GM19239 (cell line): ENCODE measurements around the gene ANKRD12.
A peak's percentile ranks its signal among the peaks of the same experiment; 100 is the strongest.

Source experiments
- DNase-seq: peaks from one replicate; pipeline ENCODE4 v3.0.0; 2011; ENCODE audit warnings: low spot score; ENCODE audit not compliant: insufficient read length
- FAIRE-seq: peaks from 2 replicates; lab custom pipeline; 2011; peaks lifted over from hg19 to GRCh38; lab: Jason Lieb, UNC

ANKRD12 gene

DNA sequence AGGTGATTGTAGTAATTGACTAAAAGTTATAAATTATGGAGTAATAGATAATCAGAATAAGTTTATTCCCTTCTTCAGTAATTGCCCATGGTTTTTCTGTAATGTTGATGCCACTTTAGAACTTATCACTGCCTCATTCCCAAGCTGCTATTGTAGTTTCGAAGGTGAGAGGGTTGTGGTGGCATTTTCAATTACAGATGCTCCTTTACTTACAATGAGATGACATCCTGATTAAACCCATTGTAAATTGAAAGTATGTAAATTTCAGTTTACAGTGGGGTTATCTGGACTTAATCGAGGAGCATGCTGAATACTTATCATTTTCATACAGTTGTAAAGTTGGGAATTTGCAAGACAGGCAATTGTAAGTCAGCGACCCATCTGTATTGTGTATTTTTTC lies 31.2 kb upstream of the ANKRD12 start:
- FAIRE-seq (peak; percentile 75), DNase-seq (no peak)

- no peak for FAIRE-seq
- DNase-seq, result no peak
Measured at GRCh38 chr18:9106094-9106493, 30.5 kb upstream of the ANKRD12 start.

GRCh38 chr18:9106800-9107584 lies 29.6 kb upstream of the ANKRD12 start:
- no peak for FAIRE-seq
- DNase-seq, result no peak

- DNase-seq (no peak), FAIRE-seq (no peak)
Measured at GRCh38 chr18:9108911-9109310, 27.7 kb upstream of the ANKRD12 start.

GRCh38 chr18:9109523-9109922 lies 27.1 kb upstream of the ANKRD12 start:
- DNase-seq (no peak), FAIRE-seq (no peak)

DNA sequence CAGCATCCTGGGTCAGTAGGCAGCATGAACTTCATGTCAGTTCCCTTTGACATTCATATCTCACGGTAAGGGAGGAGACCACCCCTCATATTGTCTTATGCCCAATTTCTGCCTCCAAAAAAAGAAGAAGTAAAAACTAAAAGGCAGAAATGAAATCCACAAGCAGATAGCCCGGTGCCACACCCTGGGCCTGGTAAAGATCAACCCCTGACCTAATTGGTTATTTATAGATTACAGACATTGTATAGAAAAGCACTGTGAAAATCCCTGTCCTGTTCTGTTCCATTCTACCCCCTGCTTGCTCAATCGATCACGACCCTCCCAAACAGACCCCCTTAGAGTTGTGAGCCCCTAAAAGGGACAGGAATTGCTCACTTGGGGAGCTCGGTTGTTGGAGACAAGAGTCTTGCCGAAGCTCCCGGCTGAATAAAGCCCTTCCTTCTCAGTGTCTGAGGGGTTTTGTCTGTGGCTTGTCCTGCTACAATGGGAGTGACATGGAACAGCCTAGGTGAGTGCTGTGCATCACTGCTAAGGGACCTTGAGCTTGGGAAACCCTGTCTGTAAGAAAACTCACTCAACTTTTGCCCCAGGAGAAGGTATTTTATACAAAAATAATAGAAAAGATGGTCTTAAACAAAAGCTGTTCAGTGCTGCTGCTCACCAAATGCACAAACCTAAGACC lies 23.0 kb upstream of the ANKRD12 start:
- FAIRE-seq (no peak), DNase-seq (no peak)

- DNase-seq, result no peak
- peak; percentile 73 for FAIRE-seq
Measured at GRCh38 chr18:9115984-9116383, 20.6 kb upstream of the ANKRD12 start.

DNA sequence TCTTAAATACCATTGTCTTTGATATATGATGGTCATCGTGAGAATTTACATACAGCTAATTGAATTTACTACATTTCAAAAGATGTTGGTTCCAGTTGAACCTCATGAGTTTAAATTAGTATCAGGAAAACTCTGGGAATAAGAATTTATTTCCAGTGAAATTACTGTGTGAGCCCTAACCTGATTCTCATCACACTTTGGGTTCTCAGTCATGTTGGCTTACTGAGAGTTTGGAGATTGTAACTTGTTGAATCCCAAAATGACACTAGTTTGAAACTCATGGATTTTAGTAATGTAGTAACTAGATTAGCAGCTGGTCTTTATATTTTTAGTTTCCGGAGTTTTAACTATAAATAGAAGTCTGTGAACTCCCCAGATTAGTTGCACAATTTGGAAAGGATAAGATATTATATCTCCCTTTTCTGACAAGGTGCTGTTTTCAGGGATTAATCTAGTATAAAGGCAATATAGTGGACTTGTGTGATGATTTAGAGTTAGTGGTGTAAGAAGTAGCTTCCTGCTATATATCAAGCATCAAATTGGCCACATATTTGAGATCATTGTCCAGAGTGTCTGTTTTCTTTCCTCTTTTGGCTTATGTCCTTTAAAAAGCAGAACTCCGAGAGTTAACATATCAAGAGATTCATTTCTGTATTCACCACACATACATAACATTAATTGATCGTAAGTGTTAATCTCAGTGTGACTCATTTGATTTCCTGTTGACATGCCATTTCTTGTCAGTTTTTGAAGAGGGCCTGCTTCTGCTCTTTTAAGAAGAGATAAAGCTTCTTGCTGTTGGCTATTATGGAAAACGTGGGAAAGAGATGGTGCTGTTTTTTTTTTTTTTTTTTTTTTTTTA lies 18.4 kb upstream of the ANKRD12 start:
- peak; percentile 73 for FAIRE-seq
- DNase-seq, result no peak

- DNase-seq (no peak), FAIRE-seq (peak; percentile 44)
Measured at GRCh38 chr18:9120796-9121195, 15.8 kb upstream of the ANKRD12 start.

DNA sequence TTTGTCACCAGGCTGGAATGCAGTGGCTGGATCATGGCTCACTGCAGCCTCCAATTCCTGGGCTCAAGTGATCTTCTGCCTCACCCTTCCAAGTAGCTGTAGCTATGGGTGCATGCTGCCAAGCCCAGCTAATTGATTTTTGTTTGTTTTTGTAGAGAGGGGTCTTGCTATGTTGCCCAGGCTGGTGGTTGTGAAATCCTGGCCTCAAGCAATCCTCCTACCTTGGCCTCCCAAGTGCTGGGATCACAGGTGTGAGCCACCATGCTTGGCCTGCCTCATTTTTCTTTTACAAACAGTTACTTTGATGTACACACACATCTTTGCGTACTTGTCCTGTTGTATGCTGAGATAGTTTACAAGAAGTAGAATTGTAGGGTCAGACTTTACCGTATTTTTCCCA lies 13.1 kb upstream of the ANKRD12 start:
- DNase-seq, result no peak
- no peak for FAIRE-seq

- FAIRE-seq, result no peak
- DNase-seq, result no peak
Measured at GRCh38 chr18:9124824-9125223, 11.8 kb upstream of the ANKRD12 start.

DNA sequence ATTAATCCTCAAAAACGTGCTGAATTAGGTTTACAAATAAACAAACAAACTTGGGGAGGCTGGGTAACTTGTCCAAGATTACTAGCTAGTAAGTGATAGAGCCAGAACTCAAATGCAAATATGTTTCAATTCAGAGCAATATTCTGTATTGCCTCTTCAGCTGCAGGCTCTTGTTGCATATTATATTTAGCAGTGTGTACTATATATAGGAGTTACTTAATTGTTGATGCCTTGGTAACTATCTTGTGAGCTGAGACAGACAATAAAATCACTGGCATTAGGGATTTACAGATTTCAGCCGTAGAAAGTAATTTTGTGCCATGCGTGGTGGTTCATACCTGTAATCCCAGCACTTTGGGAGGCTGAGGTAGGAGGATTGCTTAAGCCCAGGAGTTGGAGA lies 10.2 kb upstream of the ANKRD12 start:
- DNase-seq, result no peak
- peak; percentile 11 for FAIRE-seq

GRCh38 chr18:9130195-9130594 lies 6.4 kb upstream of the ANKRD12 start:
- FAIRE-seq (no peak), DNase-seq (no peak)

GRCh38 chr18:9130806-9131205 lies 5.8 kb upstream of the ANKRD12 start:
- DNase-seq (no peak), FAIRE-seq (no peak)

GRCh38 chr18:9132628-9133027 lies 4.0 kb upstream of the ANKRD12 start:
- FAIRE-seq (no peak), DNase-seq (no peak)

DNA sequence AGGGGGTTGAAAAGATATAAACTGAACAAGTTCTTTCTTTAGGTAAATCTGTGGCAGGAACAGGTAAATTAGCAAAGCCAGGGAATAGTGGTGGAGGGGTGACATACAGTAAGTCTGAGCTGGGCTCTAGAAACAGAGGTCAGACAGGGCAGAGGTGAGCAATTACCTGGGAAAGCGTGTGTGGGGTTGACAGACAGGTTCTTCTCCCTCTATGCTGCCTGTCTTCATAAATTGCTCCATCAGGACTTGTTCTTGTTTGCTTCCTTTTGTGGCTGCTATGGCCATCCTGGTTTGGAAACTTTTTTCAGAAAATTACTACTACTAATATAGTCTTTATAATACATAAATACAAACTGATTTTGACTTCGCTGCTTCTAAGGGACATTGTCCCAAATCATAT lies 3.4 kb upstream of the ANKRD12 start:
- DNase-seq, result no peak

DNA sequence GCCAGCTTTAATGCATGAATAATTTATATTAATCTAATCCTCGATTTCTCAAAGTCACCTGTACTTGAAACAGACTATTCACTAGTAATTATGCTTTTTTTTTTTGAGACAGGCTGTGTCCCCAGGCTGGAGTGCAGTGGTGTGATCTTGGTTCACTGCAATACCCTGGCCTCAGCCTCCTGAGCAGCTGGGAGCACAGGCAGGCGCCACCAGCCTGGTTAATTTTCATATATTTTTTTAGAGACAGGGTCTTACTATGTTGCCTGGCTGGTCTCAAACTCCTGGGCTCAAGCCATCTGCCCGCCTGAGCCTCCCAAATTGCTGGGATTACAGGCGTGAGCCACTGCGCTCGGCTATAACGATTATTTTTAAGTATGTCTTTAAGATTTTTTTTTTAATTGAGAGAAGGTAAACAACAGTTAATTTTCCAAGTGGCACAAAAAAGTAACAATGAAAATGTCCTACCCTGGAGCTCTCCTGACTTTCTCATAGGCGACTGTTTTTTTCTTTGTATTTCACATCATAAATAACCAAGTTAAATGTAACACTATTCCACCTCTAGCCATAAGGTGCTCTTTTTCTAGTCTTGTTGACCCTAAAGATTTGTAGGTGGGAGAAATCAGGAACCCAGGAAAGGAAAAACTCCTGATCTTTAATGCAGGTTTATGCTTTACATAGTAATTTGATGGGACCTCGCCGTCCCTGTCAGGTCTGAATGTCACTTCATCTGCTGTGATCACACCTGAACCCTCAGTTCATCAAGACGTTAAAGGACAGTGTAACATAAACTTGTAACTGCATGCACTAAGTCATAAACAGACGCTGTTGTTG lies 1.3 kb upstream of the ANKRD12 start:
- no peak for FAIRE-seq
- DNase-seq, result no peak

More for the DNA sequence above, 3.4 kb upstream of the ANKRD12 start:
- FAIRE-seq, result no peak

GRCh38 chr18:9135912-9136314 lies 668 bp upstream of the ANKRD12 start:
- peak; percentile 14 for FAIRE-seq
- DNase-seq, result no peak

- FAIRE-seq, result peak; percentile 18
Measured at GRCh38 chr18:9137168-9138066, 836 bp downstream of the ANKRD12 start.

More at GRCh38 chr18:9137168-9138066, 836 bp downstream of the ANKRD12 start:
- peak; percentile 57 for DNase-seq
